Raji (cell line): ENCODE measurements around the gene GAMT.

ENCODE experiments used
- POLR2A ChIP-seq: IDR thresholded peaks from 2 replicates; pipeline ENCODE4 v1.6.1; 2011; ENCODE audit warnings: low read depth, low read length, control low read depth; ENCODE audit not compliant: insufficient read depth

The GAMT gene

GRCh38 chr19:1396768-1397679, 4.3 kb downstream of the GAMT start:
- no peak for TF ChIP-seq POLR2A

- TF ChIP-seq POLR2A, result no peak
Observed at GRCh38 chr19:1396019-1396767, 5.1 kb downstream of the GAMT start.

GRCh38 chr19:1395194-1396018, 5.9 kb downstream of the GAMT start:
- TF ChIP-seq POLR2A, result no peak

- TF ChIP-seq POLR2A, result no peak
Observed at GRCh38 chr19:1394252-1395193, 6.8 kb downstream of the GAMT start.

- TF ChIP-seq POLR2A, result no peak
Observed at GRCh38 chr19:1393841-1394240, 7.5 kb downstream of the GAMT start.

- no peak for TF ChIP-seq POLR2A
Observed at GRCh38 chr19:1392939-1393530, 8.3 kb downstream of the GAMT start.

- TF ChIP-seq POLR2A, result no peak
Observed at GRCh38 chr19:1392407-1392806, 8.9 kb downstream of the GAMT start.

- TF ChIP-seq POLR2A, result no peak
Observed at GRCh38 chr19:1390890-1391423, 10.4 kb downstream of the GAMT start.

- no peak for TF ChIP-seq POLR2A
Observed at GRCh38 chr19:1389033-1389940, 12.1 kb downstream of the GAMT start.

GRCh38 chr19:1388637-1389026, 12.7 kb downstream of the GAMT start:
- no peak for TF ChIP-seq POLR2A

- TF ChIP-seq POLR2A, result no peak
Observed at GRCh38 chr19:1387684-1388636, 13.4 kb downstream of the GAMT start.
